Ovary (tissue), 3 donors: ENCODE data around the gene KAT6B.

ENCODE experiments used
- EP300 ChIP-seq: sonication (generic); formaldehyde crosslinking; IDR thresholded peaks from one replicate; pipeline ENCODE4 v1.6.1; 2017; ENCODE audit warnings: antibody characterized with exemption
- POLR2A ChIP-seq: fragments of 450-650 bp; IDR thresholded peaks from one replicate; pipeline ENCODE4 v1.6.1; 2017; ENCODE audit warnings: antibody characterized with exemption, mild to moderate bottlenecking, moderate library complexity
- TF ChIP-seq, protein P1 (sequence below), 3 donors: fragments of 450-650 bp in 2 of 3; fragments of 200-600 bp in 1 of 3; IDR thresholded peaks; one replicate each; pipeline versions ENCODE4 v1.5.1 to v1.8.0; 2016 to 2022; ENCODE audit warnings: antibody characterized with exemption in 3 of 3, mild to moderate bottlenecking in 1 of 3
- donor health status: DM: no; HTN: no; CAD: no.

DNA sequence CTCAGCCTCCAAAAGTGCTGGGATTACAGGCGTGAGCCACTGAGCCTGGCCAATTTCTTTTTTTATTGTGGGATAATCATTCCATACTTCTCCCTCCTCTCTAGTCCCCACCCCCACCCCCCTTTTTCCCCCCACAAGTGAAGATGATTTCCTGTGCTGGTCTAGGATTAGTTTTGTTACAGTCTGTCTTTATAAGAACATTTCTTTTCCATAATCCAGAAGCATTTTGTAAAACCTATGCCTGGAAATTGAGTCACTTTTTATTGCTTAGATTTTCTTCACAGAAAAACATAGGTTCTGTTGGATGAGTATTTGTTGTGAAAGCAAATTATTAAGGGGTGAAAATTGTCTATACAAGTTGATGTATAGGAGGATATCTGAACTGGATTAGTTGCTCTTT is 98.9 kb downstream of the KAT6B start:
- TF ChIP-seq, protein P1, sequence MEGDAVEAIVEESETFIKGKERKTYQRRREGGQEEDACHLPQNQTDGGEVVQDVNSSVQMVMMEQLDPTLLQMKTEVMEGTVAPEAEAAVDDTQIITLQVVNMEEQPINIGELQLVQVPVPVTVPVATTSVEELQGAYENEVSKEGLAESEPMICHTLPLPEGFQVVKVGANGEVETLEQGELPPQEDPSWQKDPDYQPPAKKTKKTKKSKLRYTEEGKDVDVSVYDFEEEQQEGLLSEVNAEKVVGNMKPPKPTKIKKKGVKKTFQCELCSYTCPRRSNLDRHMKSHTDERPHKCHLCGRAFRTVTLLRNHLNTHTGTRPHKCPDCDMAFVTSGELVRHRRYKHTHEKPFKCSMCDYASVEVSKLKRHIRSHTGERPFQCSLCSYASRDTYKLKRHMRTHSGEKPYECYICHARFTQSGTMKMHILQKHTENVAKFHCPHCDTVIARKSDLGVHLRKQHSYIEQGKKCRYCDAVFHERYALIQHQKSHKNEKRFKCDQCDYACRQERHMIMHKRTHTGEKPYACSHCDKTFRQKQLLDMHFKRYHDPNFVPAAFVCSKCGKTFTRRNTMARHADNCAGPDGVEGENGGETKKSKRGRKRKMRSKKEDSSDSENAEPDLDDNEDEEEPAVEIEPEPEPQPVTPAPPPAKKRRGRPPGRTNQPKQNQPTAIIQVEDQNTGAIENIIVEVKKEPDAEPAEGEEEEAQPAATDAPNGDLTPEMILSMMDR (IDR thresholded peaks at IDR 0.05) = no peak
- no peak for TF ChIP-seq POLR2A
- TF ChIP-seq EP300 = no peak
